Breast epithelium (tissue), 4 donors: ENCODE results near the gene TTPAL. TPM values are rescaled to one million over a fixed set of nuclear protein-coding genes. Genes with fewer than 3 reads are reported as not detected.

Source experiments
- DNase-seq, 2 donors: peaks; one replicate each; pipeline ENCODE4 v3.0.0-alpha.2; 2019; ENCODE audit warnings: low spot score in 2 of 2
- H3K27ac ChIP-seq, 2 donors: fragments of 200-600 bp; sonication (generic) in 1 of 2; one replicate each; pipeline ENCODE4 v1.5.1; 2016 to 2019; ENCODE audit warnings: mild to moderate bottlenecking in 1 of 2
- H3K27me3 ChIP-seq, 2 donors: fragments of 200-600 bp; sonication (generic) in 1 of 2; one replicate each; pipeline versions ENCODE4 v1.5.1 to v1.6.0; 2017 to 2019; ENCODE audit warnings: control low read depth in 1 of 2, mild to moderate bottlenecking in 1 of 2
- H3K36me3 ChIP-seq: fragments of 200-600 bp; one replicate; pipeline ENCODE4 v1.5.1; 2019
- H3K4me1 ChIP-seq, 2 donors: fragments of 200-600 bp; sonication (generic); one replicate each; pipeline ENCODE4 v1.5.1; 2016 to 2019; ENCODE audit warnings: control low read depth in 1 of 2
- H3K4me3 ChIP-seq, 3 donors: fragments of 200-600 bp; sonication (generic); 1 replicate in 2 of 3; 2 replicates in 1 of 3; pipeline ENCODE4 v1.5.1; 2016 to 2019; ENCODE audit warnings: mild to moderate bottlenecking in 3 of 3, moderate library complexity in 2 of 3
- H3K9me3 ChIP-seq, 2 donors: fragments of 200-600 bp; sonication (generic) in 1 of 2; one replicate each; pipeline ENCODE4 v1.5.1; 2016 to 2019; ENCODE audit warnings: control low read depth in 1 of 2
- CTCF ChIP-seq, 3 donors: fragments of 450-650 bp; IDR thresholded peaks; one replicate each; pipeline ENCODE4 v1.5.1; 2016 to 2017; ENCODE audit warnings: antibody characterized with exemption in 3 of 3, mild to moderate bottlenecking in 3 of 3, moderate library complexity in 3 of 3
- POLR2A ChIP-seq: fragments of 450-650 bp; IDR thresholded peaks from one replicate; pipeline ENCODE4 v1.6.1; 2016; ENCODE audit warnings: antibody characterized with exemption, mild to moderate bottlenecking, moderate library complexity
- POLR2AphosphoS5 ChIP-seq, 3 donors: sonication (generic); formaldehyde crosslinking; IDR thresholded peaks; one replicate each; pipeline ENCODE4 v1.6.1; 2017; ENCODE audit warnings: antibody characterized with exemption in 3 of 3
- intact Hi-C: fragments of 100-400 bp; cut with DNase I; formaldehyde crosslinking; loops from one replicate; pipeline ENCODE4 v1.15.1; 2023; ENCODE audit warnings: low total_unique reads
- total RNA-seq, 3 donors: library from RNA; depleted of rRNA; stranded (reverse); fragments of >200 nt; gene quantifications; one replicate each; pipeline ENCODE4 v1.1.0, GENCODE V29; 2016

The TTPAL gene
- total RNA-seq, 3 donors from 2014 or later = 13.5 to 40.8 (median 14.7) TPM

GRCh38 chr20:44442298-44443070 is 33.2 kb upstream of the TTPAL start:
- Histone ChIP-seq H3K27ac (no peak overlapping the region), H3K4me3 (no peak overlapping the region), H3K36me3 (no peaks in the 10 kb centered on the region), H3K9me3 (no peaks in the 10 kb centered on the region), H3K4me1 (no peaks in the 10 kb centered on the region), H3K27me3 (no peaks in the 10 kb centered on the region)
- no peak for DNase-seq
- TF ChIP-seq POLR2AphosphoS5 (IDR thresholded peaks at IDR 0.05) (no peak), CTCF (IDR thresholded peaks at IDR 0.05) (no peak), POLR2A (no peak)
- intact Hi-C loops = no loop called here

GRCh38 chr20:44445742-44446710 is 29.6 kb upstream of the TTPAL start:
- no peaks in the 10 kb centered on the region for H3K4me1 ChIP-seq
- DNase-seq = no peak
- no peaks in the 10 kb centered on the region for H3K27me3 ChIP-seq
- no peak overlapping the region for H3K4me3 ChIP-seq
- TF ChIP-seq CTCF (IDR thresholded peaks at IDR 0.05) = no peak
- no peak for TF ChIP-seq POLR2AphosphoS5 (IDR thresholded peaks at IDR 0.05)
- no peak for TF ChIP-seq POLR2A
- intact Hi-C loops = no loop called here
- H3K36me3 ChIP-seq = no peaks in the 10 kb centered on the region
- H3K9me3 ChIP-seq = no peaks in the 10 kb centered on the region
- H3K27ac ChIP-seq = no peak overlapping the region

- H3K4me3 ChIP-seq = no peak overlapping the region
Measured at GRCh38 chr20:44447827-44448419, 27.8 kb upstream of the TTPAL start.

GRCh38 chr20:44448753-44449546 is 26.7 kb upstream of the TTPAL start:
- Histone ChIP-seq H3K9me3 (no peaks in the 10 kb centered on the region), H3K27me3 (no peaks in the 10 kb centered on the region), H3K4me3 (no peak overlapping the region), H3K4me1 (no peaks in the 10 kb centered on the region), H3K36me3 (no peaks in the 10 kb centered on the region), H3K27ac (no peak overlapping the region)
- DNase-seq = no peak
- intact Hi-C loops = no loop called here
- TF ChIP-seq POLR2A = no peak
- no peak for TF ChIP-seq POLR2AphosphoS5 (IDR thresholded peaks at IDR 0.05)
- no peak for TF ChIP-seq CTCF (IDR thresholded peaks at IDR 0.05)

More at GRCh38 chr20:44447827-44448419, 27.8 kb upstream of the TTPAL start:
- intact Hi-C loops = no loop called here
- Histone ChIP-seq H3K36me3 (no peaks in the 10 kb centered on the region), H3K4me1 (no peaks in the 10 kb centered on the region), H3K27ac (no peak overlapping the region), H3K27me3 (no peaks in the 10 kb centered on the region), H3K9me3 (no peaks in the 10 kb centered on the region)
- no peak for DNase-seq
- TF ChIP-seq POLR2A (no peak), POLR2AphosphoS5 (IDR thresholded peaks at IDR 0.05) (no peak), CTCF (IDR thresholded peaks at IDR 0.05) (no peak)
